Measurements from ENCODE around the gene IL12RB1.
"Not testable (repeated sequence)": the region's sequence is repeated elsewhere in the genome, so short reads cannot be mapped to it uniquely, and the experiment has no call there.

Gene IL12RB1

DNA sequence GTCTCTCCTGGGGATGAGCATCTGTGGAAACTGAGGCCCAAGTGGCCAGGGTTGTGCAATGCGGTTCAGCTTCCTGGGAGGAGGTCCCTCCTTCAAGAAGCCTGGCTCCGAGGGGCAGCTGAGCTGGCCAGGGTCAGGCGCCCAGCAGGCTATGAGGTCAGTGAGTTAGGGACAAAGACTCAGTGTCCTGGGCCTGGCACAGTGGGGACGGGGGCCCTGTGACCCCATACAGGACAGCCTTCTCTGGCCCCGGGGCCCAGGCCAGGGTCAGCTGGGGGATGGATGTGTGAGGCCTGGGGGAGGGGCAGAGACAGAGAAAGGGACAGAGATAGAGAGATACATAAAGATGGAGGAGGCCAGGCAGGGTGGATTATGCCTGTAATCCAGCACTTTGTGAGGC, 3.0 kb upstream of the IL12RB1 start:
- Histone ChIP-seq H3K9me3 (ENCODE audit: insufficient read depth, low read length) (no peaks in the 10 kb centered on the region), H3K4me1 (ENCODE audit: low read length) (peaks cover 57% of the 10 kb centered on the region), H3K9ac (ENCODE audit: low read length) (peak overlapping the region; percentile 39), H3K4me3 (ENCODE audit: low read length) (peak overlapping the region; percentile 37; the same call in 1 of the 2 replicates), H2AFZ (ENCODE audit: low read depth, low read length) (0 out of 2 replicates have a peak overlapping the region, but pooled peaks have one; percentile 24), H4K20me1 (ENCODE audit: insufficient read depth, low read length) (no peaks in the 10 kb centered on the region), H3K27me3 (ENCODE audit: low read depth, low read length) (no peaks in the 10 kb centered on the region), H3K36me3 (replicated peaks; ENCODE audit: low read depth, low read length) (no peaks in the 10 kb centered on the region), H3K27ac (ENCODE audit: low read length) (peak overlapping the region; percentile 69), H3K79me2 (ENCODE audit: low read length) (no peaks in the 10 kb centered on the region), H3K4me2 (ENCODE audit: low read length) (peak overlapping the region; percentile 74)
- TF ChIP-seq, protein P1, sequence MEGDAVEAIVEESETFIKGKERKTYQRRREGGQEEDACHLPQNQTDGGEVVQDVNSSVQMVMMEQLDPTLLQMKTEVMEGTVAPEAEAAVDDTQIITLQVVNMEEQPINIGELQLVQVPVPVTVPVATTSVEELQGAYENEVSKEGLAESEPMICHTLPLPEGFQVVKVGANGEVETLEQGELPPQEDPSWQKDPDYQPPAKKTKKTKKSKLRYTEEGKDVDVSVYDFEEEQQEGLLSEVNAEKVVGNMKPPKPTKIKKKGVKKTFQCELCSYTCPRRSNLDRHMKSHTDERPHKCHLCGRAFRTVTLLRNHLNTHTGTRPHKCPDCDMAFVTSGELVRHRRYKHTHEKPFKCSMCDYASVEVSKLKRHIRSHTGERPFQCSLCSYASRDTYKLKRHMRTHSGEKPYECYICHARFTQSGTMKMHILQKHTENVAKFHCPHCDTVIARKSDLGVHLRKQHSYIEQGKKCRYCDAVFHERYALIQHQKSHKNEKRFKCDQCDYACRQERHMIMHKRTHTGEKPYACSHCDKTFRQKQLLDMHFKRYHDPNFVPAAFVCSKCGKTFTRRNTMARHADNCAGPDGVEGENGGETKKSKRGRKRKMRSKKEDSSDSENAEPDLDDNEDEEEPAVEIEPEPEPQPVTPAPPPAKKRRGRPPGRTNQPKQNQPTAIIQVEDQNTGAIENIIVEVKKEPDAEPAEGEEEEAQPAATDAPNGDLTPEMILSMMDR (IDR thresholded peaks at IDR 0.05; ENCODE audit: low read depth, low read length): no peak
- no peak for TF ChIP-seq EZH2phosphoT487 (IDR thresholded peaks at IDR 0.05; ENCODE audit: low read depth)

DNA sequence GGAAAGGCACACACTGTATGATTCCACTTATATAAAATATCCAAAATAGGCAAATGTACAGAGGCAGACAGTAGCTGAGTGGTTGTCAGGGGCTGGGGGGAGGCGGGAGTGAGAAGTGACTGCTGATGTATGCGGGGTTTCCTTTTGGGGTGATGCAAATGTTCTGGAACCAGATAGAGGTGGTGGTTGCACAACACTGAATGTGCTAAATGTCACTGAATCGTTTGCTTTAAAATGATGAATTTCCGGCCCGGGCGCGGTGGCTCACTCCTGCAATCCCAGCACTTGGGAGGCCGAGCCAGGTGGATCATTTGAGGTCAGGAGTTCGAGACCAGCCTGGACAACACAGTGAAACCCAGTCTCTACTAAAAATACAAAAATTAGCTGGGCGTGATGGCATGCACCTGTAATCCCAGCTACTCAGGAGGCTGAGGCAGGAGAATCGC, 2.4 kb upstream of the IL12RB1 start:
- H3K27me3 ChIP-seq (ENCODE audit: low read depth, low read length); H4K20me1 ChIP-seq (ENCODE audit: insufficient read depth, low read length); H3K79me2 ChIP-seq (ENCODE audit: low read length); H3K9me3 ChIP-seq (ENCODE audit: insufficient read depth, low read length); H3K36me3 ChIP-seq (replicated peaks; ENCODE audit: low read depth, low read length): not testable (repeated sequence)
- Histone ChIP-seq H3K9ac (ENCODE audit: low read length) (peak overlapping the region; percentile 39), H3K4me3 (ENCODE audit: low read length) (peak overlapping the region; percentile 37), H2AFZ (ENCODE audit: low read depth, low read length) (peak overlapping the region; percentile 26; the same call in 1 of the 2 replicates), H3K4me1 (ENCODE audit: low read length) (peaks cover 57% of the 10 kb centered on the region), H3K27ac (ENCODE audit: low read length) (peak overlapping the region; percentile 69), H3K4me2 (ENCODE audit: low read length) (peak overlapping the region; percentile 74)

DNA sequence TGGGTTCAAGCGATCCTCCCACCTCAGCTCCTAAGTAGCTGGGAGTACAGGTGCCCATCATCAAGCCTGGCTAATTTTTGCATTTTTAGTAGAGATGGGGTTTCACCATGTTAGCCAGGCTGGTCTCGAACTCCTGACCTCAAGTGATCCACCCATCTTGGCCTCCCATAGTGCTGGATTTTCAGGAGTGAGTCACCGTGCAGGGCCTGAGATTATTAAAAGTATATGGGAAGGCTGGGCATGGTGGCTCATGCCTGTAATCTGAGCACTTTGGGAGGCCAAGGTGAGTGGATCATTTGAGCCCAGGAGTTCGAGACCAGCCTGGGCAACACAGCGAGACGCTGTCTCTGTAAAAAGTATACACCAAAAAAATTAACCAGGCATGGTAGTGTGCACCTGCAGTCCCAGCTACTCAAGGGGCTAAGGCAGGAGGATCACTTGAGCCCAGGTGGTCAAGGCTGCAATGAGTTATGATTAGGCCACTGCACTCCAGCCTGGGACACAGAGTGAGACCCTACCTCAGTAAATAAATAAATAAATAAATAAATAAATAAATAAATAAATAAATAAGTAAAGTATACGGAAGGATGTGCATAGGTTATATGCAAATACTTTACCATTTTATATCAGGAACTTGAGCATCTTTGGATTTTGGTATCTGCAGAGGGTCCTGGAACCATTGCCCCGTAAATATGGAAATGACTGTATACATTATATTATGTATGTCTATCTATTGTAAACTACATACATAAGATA, 854 bp downstream of the IL12RB1 start:
- peak overlapping the region; percentile 70; the same call in 1 of the 2 replicates for H3K9ac ChIP-seq (ENCODE audit: low read length)
- peaks cover 41% of the 10 kb centered on the region for H3K4me1 ChIP-seq (ENCODE audit: low read length)
- H3K79me2 ChIP-seq (ENCODE audit: low read length): no peaks in the 10 kb centered on the region
- no peak overlapping the region for H3K27ac ChIP-seq (ENCODE audit: low read length)
- peak overlapping the region; percentile 75 for H3K4me3 ChIP-seq (ENCODE audit: low read length)
- peak overlapping the region; percentile 74; the same call in 1 of the 2 replicates for H2AFZ ChIP-seq (ENCODE audit: low read depth, low read length)
- TF ChIP-seq, protein P1 (IDR thresholded peaks at IDR 0.05; ENCODE audit: low read depth, low read length): no peak
- no peaks in the 10 kb centered on the region for H4K20me1 ChIP-seq (ENCODE audit: insufficient read depth, low read length)
- H3K4me2 ChIP-seq (ENCODE audit: low read length): peak overlapping the region; percentile 86
- no peaks in the 10 kb centered on the region for H3K9me3 ChIP-seq (ENCODE audit: insufficient read depth, low read length)
- H3K36me3 ChIP-seq (replicated peaks; ENCODE audit: low read depth, low read length): no peaks in the 10 kb centered on the region
- no peaks in the 10 kb centered on the region for H3K27me3 ChIP-seq (ENCODE audit: low read depth, low read length)

DNA sequence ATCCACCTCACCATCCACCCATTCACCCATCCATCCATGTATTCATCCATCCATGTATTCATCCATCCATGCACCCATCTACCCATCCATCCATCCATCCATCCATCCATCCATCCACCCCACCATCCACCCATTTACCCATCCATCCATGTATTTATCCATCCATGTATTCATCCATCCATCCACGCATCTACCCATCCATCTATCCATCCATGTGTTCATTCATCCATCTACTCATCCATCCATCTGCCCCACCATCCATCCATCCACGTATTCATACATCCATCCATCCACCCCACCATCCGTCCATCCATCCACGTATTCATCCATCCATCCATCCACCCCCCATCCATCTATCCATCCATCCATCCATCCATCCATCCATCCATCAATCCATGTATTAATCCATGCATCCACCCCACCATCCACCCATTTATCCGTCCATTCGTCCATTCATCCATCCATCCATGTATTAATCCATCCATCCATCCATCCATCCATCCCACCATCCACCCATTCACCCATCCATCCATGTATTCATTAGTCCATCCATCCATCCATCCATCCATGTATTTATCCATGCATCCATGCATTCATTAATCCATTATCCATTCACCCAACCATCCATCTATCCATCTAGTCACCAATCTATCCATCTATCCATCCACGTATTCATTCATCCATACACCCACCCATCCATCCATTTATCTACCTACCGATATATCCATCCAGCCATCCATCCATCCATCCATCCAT, 2.6 kb downstream of the IL12RB1 start:
- Histone ChIP-seq H4K20me1 (ENCODE audit: insufficient read depth, low read length) (no peaks in the 10 kb centered on the region), H2AFZ (ENCODE audit: low read depth, low read length) (no peak overlapping the region), H3K79me2 (ENCODE audit: low read length) (no peaks in the 10 kb centered on the region), H3K4me2 (ENCODE audit: low read length) (no peak overlapping the region), H3K9me3 (ENCODE audit: insufficient read depth, low read length) (no peaks in the 10 kb centered on the region), H3K4me3 (ENCODE audit: low read length) (no peak overlapping the region), H3K27me3 (ENCODE audit: low read depth, low read length) (no peaks in the 10 kb centered on the region), H3K27ac (ENCODE audit: low read length) (no peak overlapping the region), H3K9ac (ENCODE audit: low read length) (no peak overlapping the region), H3K4me1 (ENCODE audit: low read length) (peaks cover 23% of the 10 kb centered on the region), H3K36me3 (replicated peaks; ENCODE audit: low read depth, low read length) (no peaks in the 10 kb centered on the region)
- TF ChIP-seq EZH2phosphoT487 (IDR thresholded peaks at IDR 0.05; ENCODE audit: low read depth): no peak
- TF ChIP-seq, protein P1 (IDR thresholded peaks at IDR 0.05; ENCODE audit: low read depth, low read length): no peak

All from OCI-LY3 (cell line).